GM12873 (cell line): ENCODE measurements around the gene ZNRF3.

Source experiments
- TF ChIP-seq, protein P1 (sequence below): IDR thresholded peaks from 2 replicates; pipeline ENCODE4 v1.5.1; 2012; ENCODE audit warnings: low read depth, mild to moderate bottlenecking, moderate library complexity, low read length, control low read depth; ENCODE audit not compliant: insufficient read depth; ENCODE audit errors: missing control alignments

The ZNRF3 gene

GRCh38 chr22:28938286-28938833, 55.0 kb downstream of the ZNRF3 start:
- TF ChIP-seq, protein P1, sequence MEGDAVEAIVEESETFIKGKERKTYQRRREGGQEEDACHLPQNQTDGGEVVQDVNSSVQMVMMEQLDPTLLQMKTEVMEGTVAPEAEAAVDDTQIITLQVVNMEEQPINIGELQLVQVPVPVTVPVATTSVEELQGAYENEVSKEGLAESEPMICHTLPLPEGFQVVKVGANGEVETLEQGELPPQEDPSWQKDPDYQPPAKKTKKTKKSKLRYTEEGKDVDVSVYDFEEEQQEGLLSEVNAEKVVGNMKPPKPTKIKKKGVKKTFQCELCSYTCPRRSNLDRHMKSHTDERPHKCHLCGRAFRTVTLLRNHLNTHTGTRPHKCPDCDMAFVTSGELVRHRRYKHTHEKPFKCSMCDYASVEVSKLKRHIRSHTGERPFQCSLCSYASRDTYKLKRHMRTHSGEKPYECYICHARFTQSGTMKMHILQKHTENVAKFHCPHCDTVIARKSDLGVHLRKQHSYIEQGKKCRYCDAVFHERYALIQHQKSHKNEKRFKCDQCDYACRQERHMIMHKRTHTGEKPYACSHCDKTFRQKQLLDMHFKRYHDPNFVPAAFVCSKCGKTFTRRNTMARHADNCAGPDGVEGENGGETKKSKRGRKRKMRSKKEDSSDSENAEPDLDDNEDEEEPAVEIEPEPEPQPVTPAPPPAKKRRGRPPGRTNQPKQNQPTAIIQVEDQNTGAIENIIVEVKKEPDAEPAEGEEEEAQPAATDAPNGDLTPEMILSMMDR: no peak

- TF ChIP-seq, protein P1: no peak
Measured at GRCh38 chr22:28939394-28939793, 56.0 kb downstream of the ZNRF3 start.

GRCh38 chr22:28939932-28940331, 56.6 kb downstream of the ZNRF3 start:
- TF ChIP-seq, protein P1: no peak

DNA sequence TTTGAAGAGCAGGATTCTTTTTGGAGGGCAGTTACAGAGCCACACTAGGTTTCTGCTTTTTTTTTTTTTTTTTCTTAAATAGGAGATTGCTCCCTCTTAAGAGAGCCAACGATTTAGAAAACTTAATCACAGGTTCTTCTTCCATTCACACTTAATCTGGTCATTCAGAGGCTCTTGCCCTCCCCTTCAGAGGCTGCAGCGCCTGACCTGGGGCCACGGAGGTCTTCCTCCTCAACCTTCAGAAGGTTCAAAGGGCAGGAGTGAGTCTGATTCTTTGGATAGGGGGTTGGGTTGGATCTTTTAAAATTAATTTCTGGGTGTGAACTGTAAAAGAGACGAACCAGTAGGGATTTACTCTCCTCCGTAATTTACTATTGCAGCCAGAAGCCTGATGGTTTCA, 57.1 kb downstream of the ZNRF3 start:
- TF ChIP-seq, protein P1: no peak

DNA sequence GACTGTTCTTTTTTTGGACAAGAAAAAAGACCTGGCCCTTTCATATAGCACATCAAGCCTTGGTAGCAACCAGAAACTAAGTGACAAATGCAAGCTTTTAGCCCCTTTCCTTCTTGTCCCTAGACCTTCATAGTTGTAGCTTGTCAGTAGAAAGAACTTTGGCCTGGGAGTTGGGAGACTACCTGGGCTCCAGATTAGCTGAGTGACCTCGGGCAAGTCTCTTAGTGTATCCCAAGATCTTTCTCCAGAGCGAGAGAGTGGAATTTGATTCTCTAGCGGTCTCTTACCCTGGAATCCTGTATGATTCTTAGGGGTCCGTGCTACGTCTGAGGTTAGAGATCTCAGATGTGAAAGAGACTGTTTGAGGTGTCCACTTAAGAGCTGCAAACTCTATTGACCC, 59.0 kb downstream of the ZNRF3 start:
- TF ChIP-seq, protein P1: no peak

- TF ChIP-seq, protein P1: no peak
Measured at GRCh38 chr22:28942801-28943500, 59.6 kb downstream of the ZNRF3 start.

DNA sequence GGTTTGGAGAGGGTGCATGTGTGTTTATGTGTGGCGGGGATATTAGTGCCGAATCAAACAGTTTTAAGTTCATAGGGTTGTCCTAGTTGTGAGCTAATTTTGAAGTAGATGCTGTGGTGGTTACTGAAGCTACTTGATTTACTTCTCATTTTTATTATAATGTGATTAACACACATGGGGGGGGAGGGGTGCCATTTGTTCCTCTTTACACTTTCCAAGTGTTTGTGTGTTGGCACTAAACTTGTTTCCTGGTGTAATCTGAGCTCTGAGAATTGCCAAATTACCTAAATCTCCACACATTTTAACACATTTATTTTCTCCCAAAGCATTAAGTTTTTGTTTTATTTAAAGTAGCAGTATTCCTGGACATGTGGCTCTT, 60.1 kb downstream of the ZNRF3 start:
- TF ChIP-seq, protein P1: no peak
